HG02642 (cell line): Measurements from ENCODE around the gene LRRC2.
"Not testable (repeated sequence)": the region's sequence is repeated elsewhere in the genome, so short reads cannot be mapped to it uniquely, and the experiment has no call there.

ENCODE experiments used
- ATAC-seq: cut with Tn5 transposase; IDR thresholded peaks from one replicate; pipeline ENCODE4 v1.9.1; 2021; ENCODE audit warnings: mild to moderate bottlenecking; ENCODE audit not compliant: unreplicated experiment, poor library complexity

LRRC2 gene

DNA sequence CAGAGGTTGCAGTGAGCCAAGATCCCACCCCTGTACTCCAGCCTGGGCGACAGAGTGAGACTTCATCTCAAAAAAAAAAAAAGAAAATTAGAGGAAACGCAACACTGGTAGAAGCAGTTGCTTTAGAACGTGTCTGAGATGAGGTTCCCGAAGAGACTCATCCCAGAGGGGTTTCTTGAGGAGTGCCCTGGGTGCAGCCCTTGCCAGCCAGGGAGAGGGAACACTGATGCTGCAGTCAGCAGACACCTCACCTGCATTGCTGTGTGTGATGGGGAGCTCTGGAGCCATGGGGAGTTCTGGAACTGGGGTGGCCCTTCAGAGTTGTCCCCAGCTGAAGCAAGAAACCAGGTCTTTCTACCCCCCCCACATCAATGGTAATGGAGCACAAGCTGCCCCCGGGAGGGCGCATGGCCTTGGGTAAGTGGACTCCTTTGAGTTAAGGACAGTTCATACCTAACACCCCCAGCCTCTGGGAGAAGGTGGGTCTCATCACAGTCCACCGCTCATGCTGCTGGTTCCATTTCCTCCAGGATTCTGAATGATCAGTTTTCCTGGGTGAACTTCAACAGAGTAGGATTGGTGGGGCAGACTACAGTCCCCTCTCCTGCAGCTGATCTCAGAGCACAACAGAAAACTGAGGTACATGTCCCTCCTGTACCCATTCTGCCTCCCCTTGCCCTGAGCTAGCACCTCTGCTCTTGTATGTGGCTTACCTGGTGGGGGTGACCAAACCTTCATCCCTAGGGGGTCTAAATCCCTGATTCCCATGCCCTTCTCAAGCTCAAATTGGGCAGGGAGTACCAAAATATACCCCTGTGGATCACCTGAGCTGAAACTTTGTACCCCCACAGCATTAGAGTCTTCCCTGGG is 18.7 kb upstream of the LRRC2 start:
- no peak for ATAC-seq

DNA sequence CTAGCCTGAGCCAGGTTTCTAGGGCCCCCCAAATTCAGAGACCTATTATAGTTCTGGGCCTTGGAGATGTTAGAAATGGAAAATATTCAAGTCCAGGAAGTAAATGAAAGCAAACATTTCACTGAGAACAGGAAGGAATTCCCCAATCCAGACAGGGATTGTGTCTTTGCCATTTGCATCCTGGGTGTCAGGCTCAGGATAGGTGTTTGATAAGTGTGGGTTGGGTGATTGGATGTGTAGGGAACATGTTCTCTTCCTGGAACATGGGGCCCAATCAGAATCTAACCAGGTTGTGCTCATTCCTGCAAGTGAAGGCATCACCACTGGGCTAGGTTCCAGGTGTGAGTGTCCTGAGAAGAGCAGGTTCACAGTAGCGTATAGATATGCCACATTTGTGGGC is 14.6 kb upstream of the LRRC2 start:
- no peak for ATAC-seq

DNA sequence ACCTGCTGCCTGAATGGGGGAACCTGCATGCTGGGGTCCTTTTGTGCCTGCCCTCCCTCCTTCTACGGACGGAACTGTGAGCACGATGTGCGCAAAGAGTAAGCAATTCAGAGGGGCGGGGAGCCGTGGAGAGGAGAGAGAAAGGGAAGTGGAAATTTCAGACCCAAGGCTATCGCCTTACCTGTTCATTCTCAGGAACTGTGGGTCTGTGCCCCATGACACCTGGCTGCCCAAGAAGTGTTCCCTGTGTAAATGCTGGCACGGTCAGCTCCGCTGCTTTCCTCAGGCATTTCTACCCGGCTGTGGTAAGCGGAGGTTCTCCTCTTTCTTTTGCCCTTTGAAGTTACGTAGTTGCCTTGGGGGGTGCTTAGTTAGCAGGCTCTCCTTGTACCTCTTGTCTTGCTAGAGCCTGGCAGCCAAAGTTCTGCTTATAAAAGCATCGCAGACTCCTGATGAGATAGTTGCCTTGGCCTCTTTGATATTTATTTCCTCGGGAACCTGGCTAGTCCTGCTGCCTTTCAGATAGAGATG is 13.7 kb upstream of the LRRC2 start:
- ATAC-seq: no peak

DNA sequence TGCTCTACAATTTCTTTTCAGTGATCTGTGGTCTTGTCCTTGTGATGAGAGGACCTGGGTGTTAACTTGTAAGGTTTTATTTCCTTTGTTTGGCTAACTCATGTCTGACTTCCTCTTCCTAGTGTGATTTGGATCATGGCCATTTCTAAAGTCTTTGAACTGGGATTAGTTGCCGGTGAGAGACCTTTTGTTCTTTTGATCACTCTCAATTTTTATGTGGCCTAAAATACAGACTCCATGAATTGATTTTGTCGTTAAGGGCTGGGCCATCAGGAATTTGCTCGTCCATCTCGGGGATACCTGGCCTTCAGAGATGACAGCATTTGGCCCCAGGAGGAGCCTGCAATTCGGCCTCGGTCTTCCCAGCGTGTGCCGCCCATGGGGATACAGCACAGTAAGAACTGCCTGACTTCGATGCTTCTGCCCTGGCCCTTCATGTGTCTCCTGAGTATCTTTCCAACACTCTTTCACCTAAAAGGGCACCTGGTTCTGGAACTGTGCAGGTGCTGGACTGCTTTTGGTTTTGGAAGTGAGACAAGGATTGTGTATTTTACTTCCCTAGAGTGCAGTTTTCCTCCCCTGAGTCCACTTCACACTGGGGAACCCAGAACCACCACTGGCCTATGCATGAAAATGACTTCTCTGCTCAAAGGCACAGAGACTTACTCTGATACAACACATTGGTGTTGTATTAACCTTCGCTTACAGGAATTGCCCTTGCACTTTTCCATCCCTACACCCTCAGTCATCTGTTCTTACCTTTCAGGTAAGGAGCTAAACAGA is 13.1 kb upstream of the LRRC2 start:
- ATAC-seq: no peak

GRCh38 chr3:46577580-46578249 is 11.6 kb upstream of the LRRC2 start:
- not testable (repeated sequence) for ATAC-seq

DNA sequence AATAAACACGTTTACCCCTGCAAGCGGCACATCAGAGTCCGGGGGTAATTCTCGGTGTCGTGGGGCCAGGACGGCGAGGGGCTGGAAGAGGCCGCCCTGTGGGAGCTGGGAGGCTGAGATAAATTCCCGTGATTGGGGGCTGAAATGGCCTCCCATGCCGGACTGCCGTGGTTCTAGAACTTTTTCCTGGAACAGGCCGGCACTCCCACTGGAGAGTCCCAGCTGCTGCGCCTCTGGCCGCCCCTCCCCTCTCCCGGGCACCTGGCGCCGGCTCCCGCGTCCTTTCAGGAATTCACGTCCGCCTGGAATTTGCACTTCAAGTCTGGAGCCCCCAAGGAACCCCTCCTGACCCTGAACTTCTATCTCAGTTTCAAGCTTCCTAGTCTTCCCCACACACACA is 10.8 kb upstream of the LRRC2 start:
- no peak for ATAC-seq

- no peak for ATAC-seq
Observed at GRCh38 chr3:46576386-46576785, 10.3 kb upstream of the LRRC2 start.

DNA sequence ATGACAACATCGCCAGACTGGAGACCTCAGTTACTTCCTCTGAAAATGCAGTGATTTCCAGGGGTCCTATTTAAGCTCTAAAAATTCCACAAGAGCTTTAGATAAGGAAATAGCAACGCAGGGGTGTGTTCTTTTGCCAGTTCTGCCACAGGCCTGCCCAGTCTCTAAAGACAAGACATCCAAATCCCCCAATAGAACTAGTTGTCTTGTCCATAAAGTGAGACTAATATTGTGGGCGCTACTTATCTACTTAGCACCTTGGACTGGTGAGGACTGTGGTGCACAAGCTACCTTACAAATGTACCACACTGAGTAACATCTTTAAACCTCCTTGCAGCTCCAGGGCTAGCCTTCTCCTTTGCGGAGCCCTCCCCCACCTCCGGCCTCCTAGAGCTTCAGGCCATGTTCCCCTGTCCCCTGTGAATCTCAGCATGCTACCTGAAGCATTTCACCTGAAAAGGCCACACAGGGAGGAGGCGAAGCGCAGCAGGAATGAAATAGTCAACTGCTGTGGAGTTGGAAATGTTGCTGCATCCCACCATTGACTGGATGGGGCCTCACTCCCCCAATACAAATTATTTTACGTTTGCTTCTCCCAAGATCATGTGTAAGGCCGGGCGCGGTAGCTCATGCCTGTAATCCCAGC is 9.6 kb upstream of the LRRC2 start:
- ATAC-seq: no peak

- ATAC-seq: no peak
Observed at GRCh38 chr3:46574881-46575576, 8.9 kb upstream of the LRRC2 start.

- ATAC-seq: no peak
Observed at GRCh38 chr3:46574243-46574646, 8.1 kb upstream of the LRRC2 start.

DNA sequence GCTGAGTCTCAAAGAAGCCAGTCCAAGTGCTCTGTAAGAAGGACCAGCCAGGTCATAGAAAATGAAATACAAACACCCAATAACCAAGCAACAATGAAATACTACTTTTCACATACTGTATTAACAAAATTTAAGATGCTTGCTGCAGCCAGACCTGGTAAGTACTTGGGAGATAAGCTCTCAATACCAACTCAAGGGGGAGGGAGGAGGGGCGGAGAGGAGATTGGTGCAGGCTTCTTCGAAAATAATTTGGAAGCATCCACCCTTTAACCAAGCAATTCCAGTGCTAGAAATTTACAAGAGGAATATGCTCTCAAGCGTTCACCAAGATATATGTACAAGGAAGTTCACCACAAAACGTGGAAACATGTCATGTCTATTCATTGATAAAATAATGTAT is 7.6 kb upstream of the LRRC2 start:
- no peak for ATAC-seq

DNA sequence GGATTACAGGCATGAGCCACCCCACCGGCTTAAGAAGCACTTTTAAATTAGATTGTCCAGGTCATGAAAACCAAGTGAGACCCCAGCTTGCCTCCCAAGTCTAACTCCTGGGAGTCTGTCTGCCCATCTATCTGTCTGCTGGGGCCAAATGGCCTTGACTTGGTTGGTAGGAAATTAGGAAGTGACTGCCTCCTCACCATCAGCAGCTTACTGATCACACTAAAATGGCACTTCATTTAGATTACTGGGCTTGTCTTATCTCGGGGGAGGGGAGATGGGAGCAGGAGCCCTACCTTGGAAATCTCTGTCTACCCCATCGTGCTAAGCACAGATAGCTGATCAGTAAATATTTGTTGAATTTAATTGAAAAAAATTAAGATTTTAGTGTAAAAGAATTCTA is 5.6 kb upstream of the LRRC2 start:
- ATAC-seq: no peak

GRCh38 chr3:46565607-46566039 is 479 bp downstream of the LRRC2 start:
- ATAC-seq: no peak

GRCh38 chr3:46565077-46565476 is 1.0 kb downstream of the LRRC2 start:
- ATAC-seq: no peak

- ATAC-seq: no peak
Observed at GRCh38 chr3:46564190-46565021, 1.7 kb downstream of the LRRC2 start.

DNA sequence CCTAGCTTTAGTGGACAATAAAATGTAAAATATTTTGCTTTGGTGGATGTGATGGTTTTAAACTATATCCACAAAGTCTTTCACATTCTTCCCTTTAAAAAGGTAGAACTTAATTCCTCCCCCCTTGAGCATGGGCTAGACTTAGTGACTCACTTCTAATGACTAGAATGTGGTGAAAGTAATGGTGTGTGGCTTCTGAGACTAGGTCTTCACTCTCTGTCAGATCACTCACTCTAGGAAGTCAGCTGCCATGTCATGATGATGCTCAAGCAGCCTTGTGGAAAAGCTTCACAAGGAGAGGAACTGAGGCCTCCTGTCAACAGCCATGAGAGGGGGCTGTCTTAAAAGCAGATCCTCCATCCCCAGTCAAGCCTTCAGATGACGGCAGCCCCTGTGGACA is 4.2 kb downstream of the LRRC2 start:
- no peak for ATAC-seq

GRCh38 chr3:46561511-46561910 is 4.6 kb downstream of the LRRC2 start:
- no peak for ATAC-seq

DNA sequence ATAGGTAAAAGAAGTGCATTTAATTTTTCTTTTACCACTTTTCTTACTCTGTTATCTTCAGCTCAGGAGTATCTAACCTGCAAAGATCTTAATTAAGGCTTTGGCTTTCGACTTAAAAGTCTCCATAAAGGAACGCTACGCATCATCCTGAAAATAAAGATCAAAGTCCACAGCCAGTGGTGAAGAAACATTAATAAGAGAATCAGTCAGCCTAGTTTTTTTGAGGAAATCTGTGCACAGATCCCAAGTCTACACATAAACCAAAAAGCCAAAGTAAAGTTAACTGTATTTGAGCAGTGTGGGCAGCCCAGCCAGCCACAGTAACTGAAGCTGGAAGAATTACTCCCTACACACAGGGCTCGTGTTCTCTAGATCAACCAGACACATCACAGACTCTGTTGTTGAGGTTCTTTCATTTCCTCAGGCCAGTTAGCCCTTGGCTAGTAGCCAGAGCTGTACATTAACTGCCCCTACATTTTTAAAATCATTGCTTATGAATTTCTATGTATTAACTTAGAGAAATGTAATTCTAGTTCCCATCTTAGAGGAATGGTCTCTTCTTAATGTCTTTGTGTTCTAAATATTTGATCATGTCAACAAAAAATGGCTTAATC is 6.9 kb downstream of the LRRC2 start:
- ATAC-seq: no peak
